HCT116 (cell line): ENCODE measurements around the gene TMIE. TPM values are rescaled to one million over a fixed set of nuclear protein-coding genes. Genes with fewer than 3 reads are reported as not detected.

Source experiments
- ATAC-seq: fragments of 200-7000 bp; cut with Tn5 transposase; 2 replicates; pipeline ENCODE4 v1.9.1; 2020; ENCODE audit warnings: mild to moderate bottlenecking, moderate library complexity
- BruUV-seq: library from RNA; stranded (reverse); fragments of 400-500 nt; replicated peaks from 2 replicates; lab custom pipeline; 2021; lab: Mats Ljungman, UMichigan
- CTCF ChIA-PET: fragments of 300-600 bp; sonication (Branson Sonifier 250); formaldehyde crosslinking; loops from one replicate; lab custom pipeline; 2021; ENCODE audit warnings: antibody characterized with exemption; lab: Charles Lee
- POLR2A ChIA-PET: fragments of 300-600, 350-600 bp; sonication (Branson Sonifier 250); formaldehyde crosslinking; loops from one replicate; lab custom pipeline; 2021; ENCODE audit warnings: antibody characterized with exemption; lab: Charles Lee
- RAD21 ChIA-PET, 2 experiments: fragments of 300-600 bp; sonication (Branson Sonifier 250); formaldehyde crosslinking; loops; one replicate each; lab custom pipeline; 2023; ENCODE audit warnings: low total read pairs in 2 of 2; ENCODE audit not compliant: uncharacterized antibody in 2 of 2, unreplicated experiment in 2 of 2, low non-redundant PET in 1 of 2; lab: Charles Lee
- DNase-seq: peaks from one replicate; pipeline ENCODE4 v3.0.0-alpha.2; 2010; ENCODE audit warnings: low read depth, low spot score
- H2AFZ ChIP-seq: fragments of 200-600 bp; shearing (Covaris generic), sonication (generic); 2 replicates; pipeline ENCODE4 v1.6.1; 2017; ENCODE audit warnings: low read depth, mixed run types, mixed read lengths, antibody characterized with exemption, low read length; ENCODE audit not compliant: poor library complexity, severe bottlenecking
- H3K27ac ChIP-seq: 2 replicates; pipeline ENCODE4 v1.5.1; 2012; ENCODE audit warnings: low read depth, low read length
- H3K27me3 ChIP-seq: fragments of 200-600 bp; sonication (generic); 2 replicates; pipeline ENCODE4 v1.6.1; 2016; ENCODE audit warnings: mixed run types, low read length, mixed read lengths; ENCODE audit not compliant: insufficient read depth
- H3K36me3 ChIP-seq, 2 experiments: fragments of 200-500 bp in 1 of 2; fragments of 200-600 bp in 1 of 2; sonication (Bioruptor generic) in 1 of 2; sonication (generic) in 1 of 2; 2 replicates each; pipeline versions ENCODE4 v1.5.1 to v1.6.1; 2014 to 2016; ENCODE audit warnings: low read length in 2 of 2, inconsistent platforms in 1 of 2, mixed read lengths in 1 of 2, mixed run types in 1 of 2; ENCODE audit not compliant: insufficient read depth in 2 of 2, control insufficient read depth in 1 of 2
- H3K4me1 ChIP-seq, 2 experiments: fragments of 200-600 bp in 1 of 2; sonication (generic) in 1 of 2; 2 replicates each; pipeline versions ENCODE4 v1.5.1 to v1.6.1; 2012 to 2017; ENCODE audit warnings: low read length in 2 of 2, inconsistent platforms in 1 of 2, mild to moderate bottlenecking in 1 of 2, mixed read lengths in 1 of 2, mixed run types in 1 of 2, moderate library complexity in 1 of 2; ENCODE audit not compliant: insufficient read depth in 2 of 2, control insufficient read depth in 1 of 2
- H3K4me2 ChIP-seq: fragments of 200-600 bp; sonication (generic); 2 replicates; pipeline ENCODE4 v1.6.1; 2017; ENCODE audit warnings: mixed run types, low read length, mixed read lengths
- H3K4me3 ChIP-seq, 2 experiments: fragments of 200-600 bp in 1 of 2; sonication (generic) in 1 of 2; replicated peaks in 1 of 2; 2 replicates each; pipeline ENCODE4 v1.5.1; 2011 to 2016; ENCODE audit warnings: low read length in 2 of 2, control low read depth in 1 of 2, low read depth in 1 of 2, mild to moderate bottlenecking in 1 of 2, mixed read lengths in 1 of 2, mixed run types in 1 of 2
- H3K79me2 ChIP-seq: fragments of 200-600 bp; sonication (generic); 2 replicates; pipeline ENCODE4 v1.6.1; 2017; ENCODE audit warnings: mild to moderate bottlenecking, mixed run types, low read length, moderate library complexity, mixed read lengths; ENCODE audit not compliant: insufficient read depth
- H3K9ac ChIP-seq: fragments of 200-600 bp; sonication (generic); 2 replicates; pipeline ENCODE4 v1.6.1; 2016; ENCODE audit warnings: low read length, mixed read lengths
- H3K9me2 ChIP-seq: fragments of 200-600 bp; sonication (generic), shearing (Covaris generic); 2 replicates; pipeline ENCODE4 v1.6.1; 2017; ENCODE audit warnings: mixed run types, mild to moderate bottlenecking, moderate library complexity; ENCODE audit not compliant: insufficient read depth
- H3K9me3 ChIP-seq, 2 experiments: fragments of 200-500 bp in 1 of 2; fragments of 200-600 bp in 1 of 2; sonication (Bioruptor generic) in 1 of 2; sonication (generic) in 1 of 2; 2 replicates each; pipeline ENCODE4 v1.6.1; 2014 to 2017; ENCODE audit warnings: low read length in 2 of 2, mixed read lengths in 2 of 2, inconsistent platforms in 1 of 2, low read depth in 1 of 2, mild to moderate bottlenecking in 1 of 2, mixed run types in 1 of 2, moderate library complexity in 1 of 2; ENCODE audit not compliant: control insufficient read depth in 1 of 2, insufficient read depth in 1 of 2
- H4K20me1 ChIP-seq: fragments of 200-600 bp; sonication (generic), shearing (Covaris generic); 2 replicates; pipeline ENCODE4 v1.6.1; 2017; ENCODE audit warnings: mixed run types, mild to moderate bottlenecking, moderate library complexity; ENCODE audit not compliant: insufficient read depth
- CTCF ChIP-seq, 3 experiments: fragments of 200-600 bp in 1 of 3; sonication (generic) in 1 of 3; IDR thresholded peaks in 2 of 3; conservative IDR thresholded peaks in 1 of 3; 2 replicates each; pipeline ENCODE4 v1.5.1; 2012 to 2017; ENCODE audit warnings: low read depth in 2 of 3, low read length in 2 of 3, antibody characterized with exemption in 1 of 3, borderline replicate concordance in 1 of 3, control low read depth in 1 of 3, mild to moderate bottlenecking in 1 of 3, mixed read lengths in 1 of 3, mixed run types in 1 of 3, moderate library complexity in 1 of 3; ENCODE audit not compliant: insufficient read depth in 1 of 3
- EGR1 ChIP-seq: IDR thresholded peaks from 2 replicates; pipeline ENCODE4 v1.6.1; 2012; ENCODE audit warnings: low read depth
- REST ChIP-seq: IDR thresholded peaks from 2 replicates; pipeline ENCODE4 v1.6.1; 2012; ENCODE audit warnings: low read depth
- TCF7L2 ChIP-seq: IDR thresholded peaks from 2 replicates; pipeline ENCODE4 v1.7.0; 2011; ENCODE audit warnings: borderline replicate concordance, inconsistent platforms; ENCODE audit not compliant: insufficient read depth, insufficient read length; ENCODE audit errors: extremely low read depth
- YY1 ChIP-seq: IDR thresholded peaks from 2 replicates; pipeline ENCODE4 v1.6.1; 2011; ENCODE audit warnings: low read length, low read depth, moderate library complexity, mild to moderate bottlenecking; ENCODE audit not compliant: insufficient replicate concordance; ENCODE audit errors: extremely low read depth
- ZBTB33 ChIP-seq: IDR thresholded peaks from 2 replicates; pipeline ENCODE4 v1.6.1; 2011; ENCODE audit warnings: mild to moderate bottlenecking, low read length, moderate library complexity; ENCODE audit not compliant: insufficient replicate concordance; ENCODE audit errors: extremely low read depth
- ZNF274 ChIP-seq: fragments of 200-500 bp; sonication (Bioruptor generic); IDR thresholded peaks from 2 replicates; pipeline ENCODE4 v1.6.1; 2014; ENCODE audit warnings: mild to moderate bottlenecking, low read depth, low read length, inconsistent platforms
- intact Hi-C: fragments of 100-400 bp; cut with micrococcal nuclease; formaldehyde crosslinking; loops from 2 replicates; pipeline ENCODE4 v1.10.0; 2022
- total RNA-seq: library from RNA; stranded (reverse); gene quantifications from one replicate; pipeline ENCODE4 v1.2.1, GENCODE V29; 2021; ENCODE audit not compliant: unreplicated experiment

The TMIE gene
- total RNA-seq, 1 experiment from 2014 or later = 0.74 TPM

GRCh38 chr3:46736006-46736872 lies 35.0 kb downstream of the TMIE start:
- H3K9ac ChIP-seq = no peak overlapping the region
- no peak overlapping the region for H3K4me3 ChIP-seq
- no peak overlapping the region for H3K4me2 ChIP-seq
- POLR2A ChIA-PET = no interaction called here
- intact Hi-C loops = no loop called here
- H3K27ac ChIP-seq = no peak overlapping the region
- no peaks in the 10 kb centered on the region for H4K20me1 ChIP-seq
- H2AFZ ChIP-seq = no peak overlapping the region
- no peaks in the 10 kb centered on the region for H3K4me1 ChIP-seq
- no peaks in the 10 kb centered on the region for H3K79me2 ChIP-seq
- no peaks in the 10 kb centered on the region for H3K36me3 ChIP-seq
- no peaks in the 10 kb centered on the region for H3K9me2 ChIP-seq
- no peak for DNase-seq
- RAD21 ChIA-PET = no interaction called here
- CTCF ChIA-PET = interaction anchor here (0.6 to 0.7 kb wide), 2 partner anchors 19 to 174 kb away, joined by 3 read pairs; no protein-coding TSS in a partner anchor
- no peaks in the 10 kb centered on the region for H3K27me3 ChIP-seq
- no TSS peak for BruUV-seq
- TF ChIP-seq ZNF274 (no peak), ZBTB33 (no peak), CTCF (IDR thresholded peaks at IDR 0.05 in 2 of 3, conservative IDR thresholded peaks at IDR 0.05 in 1 of 3; ENCODE audit: borderline replicate concordance in 1 of 3, insufficient read depth in 1 of 3, low read depth in 2 of 3, low read length in 2 of 3) (no peak), YY1 (no peak), REST (no peak), TCF7L2 (no peak), EGR1 (no peak)
- TF ChIP-seq, all 23 proteins: peak for 0
- no peaks in the 10 kb centered on the region for H3K9me3 ChIP-seq
- ATAC-seq = no peak
